ENCODE measurements around the gene SAA1.

DNA sequence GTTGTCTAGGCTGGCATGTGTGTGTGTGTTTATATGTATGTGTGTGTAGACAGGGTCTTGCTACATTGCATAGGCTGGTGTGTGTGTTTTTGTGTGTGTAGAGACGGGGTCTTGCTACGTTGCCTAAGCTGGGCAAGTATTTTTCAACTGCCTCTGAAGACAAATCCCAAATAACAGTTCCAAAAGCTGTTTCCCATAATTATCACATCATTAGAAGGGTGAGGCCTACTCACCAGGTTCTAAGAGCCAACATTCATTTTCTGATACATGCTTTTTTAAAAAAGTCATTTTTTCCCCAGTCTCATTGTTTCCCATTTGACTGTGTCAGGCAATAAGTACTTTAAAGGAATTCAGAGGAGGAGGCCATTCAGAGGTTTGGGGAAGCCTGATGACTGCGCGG, 22.8 kb downstream of the SAA1 start:
- TF ChIP-seq, protein P1, sequence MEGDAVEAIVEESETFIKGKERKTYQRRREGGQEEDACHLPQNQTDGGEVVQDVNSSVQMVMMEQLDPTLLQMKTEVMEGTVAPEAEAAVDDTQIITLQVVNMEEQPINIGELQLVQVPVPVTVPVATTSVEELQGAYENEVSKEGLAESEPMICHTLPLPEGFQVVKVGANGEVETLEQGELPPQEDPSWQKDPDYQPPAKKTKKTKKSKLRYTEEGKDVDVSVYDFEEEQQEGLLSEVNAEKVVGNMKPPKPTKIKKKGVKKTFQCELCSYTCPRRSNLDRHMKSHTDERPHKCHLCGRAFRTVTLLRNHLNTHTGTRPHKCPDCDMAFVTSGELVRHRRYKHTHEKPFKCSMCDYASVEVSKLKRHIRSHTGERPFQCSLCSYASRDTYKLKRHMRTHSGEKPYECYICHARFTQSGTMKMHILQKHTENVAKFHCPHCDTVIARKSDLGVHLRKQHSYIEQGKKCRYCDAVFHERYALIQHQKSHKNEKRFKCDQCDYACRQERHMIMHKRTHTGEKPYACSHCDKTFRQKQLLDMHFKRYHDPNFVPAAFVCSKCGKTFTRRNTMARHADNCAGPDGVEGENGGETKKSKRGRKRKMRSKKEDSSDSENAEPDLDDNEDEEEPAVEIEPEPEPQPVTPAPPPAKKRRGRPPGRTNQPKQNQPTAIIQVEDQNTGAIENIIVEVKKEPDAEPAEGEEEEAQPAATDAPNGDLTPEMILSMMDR (IDR thresholded peaks at IDR 0.05) = no peak
- no peak for TF ChIP-seq ZFX (IDR thresholded peaks at IDR 0.05; ENCODE audit: borderline replicate concordance)
